Memory B cell (primary cell): ENCODE measurements around the gene VAC14.

ENCODE experiments used
- ATAC-seq: fragments of 150-1000 bp; cut with Tn5 transposase; 2 replicates; pipeline ENCODE4 v1.10.0; 2021; ENCODE audit warnings: low read depth, mild to moderate bottlenecking, moderate library complexity
- DNase-seq, 2 donors: peaks; one replicate each; pipeline ENCODE4 v3.0.0; 2022; ENCODE audit warnings: low spot score in 2 of 2
- H3K27ac Mint-ChIP-seq: one replicate; pipeline ENCODE4 v1.8.0; 2022; ENCODE audit warnings: mild to moderate bottlenecking, moderate library complexity, mixed read lengths
- H3K27me3 Mint-ChIP-seq: one replicate; pipeline ENCODE4 v1.8.0; 2022; ENCODE audit warnings: mixed read lengths
- H3K36me3 Mint-ChIP-seq: one replicate; pipeline ENCODE4 v1.8.0; 2022; ENCODE audit warnings: mild to moderate bottlenecking, mixed read lengths
- H3K4me1 Mint-ChIP-seq: one replicate; pipeline ENCODE4 v1.8.0; 2022; ENCODE audit warnings: mixed read lengths
- H3K4me3 Mint-ChIP-seq: one replicate; pipeline ENCODE4 v1.8.0; 2022; ENCODE audit warnings: mild to moderate bottlenecking, moderate library complexity, mixed read lengths
- H3K9me3 Mint-ChIP-seq: one replicate; pipeline ENCODE4 v1.8.0; 2022; ENCODE audit warnings: mixed read lengths

VAC14 gene

GRCh38 chr16:70660672-70661350 is 140.1 kb downstream of the VAC14 start:
- H3K9me3 Mint-ChIP-seq, result no peaks in the 10 kb centered on the region
- no peak for DNase-seq
- no peak overlapping the region for H3K27ac Mint-ChIP-seq
- H3K4me1 Mint-ChIP-seq, result no peaks in the 10 kb centered on the region
- H3K27me3 Mint-ChIP-seq, result peaks cover 3% of the 10 kb centered on the region
- peaks cover 3% of the 10 kb centered on the region for H3K36me3 Mint-ChIP-seq
- H3K4me3 Mint-ChIP-seq, result no peak overlapping the region
- ATAC-seq, result no peak

- DNase-seq (no peak), ATAC-seq (no peak)
- peaks cover 3% of the 10 kb centered on the region for H3K27me3 Mint-ChIP-seq
- no peak overlapping the region for H3K4me3 Mint-ChIP-seq
- no peaks in the 10 kb centered on the region for H3K36me3 Mint-ChIP-seq
- no peak overlapping the region for H3K27ac Mint-ChIP-seq
- H3K4me1 Mint-ChIP-seq, result no peaks in the 10 kb centered on the region
- H3K9me3 Mint-ChIP-seq, result no peaks in the 10 kb centered on the region
These were observed 140.8 kb downstream of the VAC14 start for GRCh38 chr16:70659953-70660671.

- no peak for ATAC-seq
- Mint-ChIP-seq H3K27me3 (peaks cover 5% of the 10 kb centered on the region), H3K4me3 (no peak overlapping the region), H3K36me3 (no peaks in the 10 kb centered on the region), H3K9me3 (no peaks in the 10 kb centered on the region), H3K4me1 (no peaks in the 10 kb centered on the region), H3K27ac (no peak overlapping the region)
- no peak for DNase-seq
These were observed 141.4 kb downstream of the VAC14 start for GRCh38 chr16:70659546-70659945.

- no peak overlapping the region for H3K27ac Mint-ChIP-seq
- peaks cover under 1% of the 10 kb centered on the region for H3K4me1 Mint-ChIP-seq
- no peaks in the 10 kb centered on the region for H3K9me3 Mint-ChIP-seq
- no peak for DNase-seq
- H3K4me3 Mint-ChIP-seq, result no peak overlapping the region
- H3K36me3 Mint-ChIP-seq, result no peaks in the 10 kb centered on the region
- no peak for ATAC-seq
- H3K27me3 Mint-ChIP-seq, result peaks cover 5% of the 10 kb centered on the region
These were observed 142.0 kb downstream of the VAC14 start for GRCh38 chr16:70658921-70659320.

- Mint-ChIP-seq H3K36me3 (no peaks in the 10 kb centered on the region), H3K9me3 (no peaks in the 10 kb centered on the region), H3K27ac (no peak overlapping the region), H3K27me3 (peaks cover 7% of the 10 kb centered on the region), H3K4me3 (no peak overlapping the region), H3K4me1 (peaks cover 4% of the 10 kb centered on the region)
- ATAC-seq (no peak), DNase-seq (no peak)
These were observed 143.0 kb downstream of the VAC14 start for GRCh38 chr16:70657956-70658355.

- H3K27me3 Mint-ChIP-seq, result peaks cover 7% of the 10 kb centered on the region
- DNase-seq, result no peak
- ATAC-seq, result no peak
- no peak overlapping the region for H3K27ac Mint-ChIP-seq
- no peaks in the 10 kb centered on the region for H3K36me3 Mint-ChIP-seq
- peaks cover 4% of the 10 kb centered on the region for H3K4me1 Mint-ChIP-seq
- H3K4me3 Mint-ChIP-seq, result no peak overlapping the region
- H3K9me3 Mint-ChIP-seq, result no peaks in the 10 kb centered on the region
These were observed 144.2 kb downstream of the VAC14 start for GRCh38 chr16:70656712-70657263.

GRCh38 chr16:70656065-70656711 is 144.8 kb downstream of the VAC14 start:
- no peak for ATAC-seq
- Mint-ChIP-seq H3K27me3 (peaks cover 7% of the 10 kb centered on the region), H3K4me3 (no peak overlapping the region), H3K4me1 (peaks cover 4% of the 10 kb centered on the region), H3K36me3 (no peaks in the 10 kb centered on the region), H3K9me3 (no peaks in the 10 kb centered on the region), H3K27ac (no peak overlapping the region)
- DNase-seq, result no peak

GRCh38 chr16:70653809-70654771 is 146.9 kb downstream of the VAC14 start:
- peak overlapping the region; percentile 58 for H3K4me3 Mint-ChIP-seq
- H3K36me3 Mint-ChIP-seq, result no peaks in the 10 kb centered on the region
- H3K27me3 Mint-ChIP-seq, result peaks cover 5% of the 10 kb centered on the region
- H3K9me3 Mint-ChIP-seq, result no peaks in the 10 kb centered on the region
- no peak overlapping the region for H3K27ac Mint-ChIP-seq
- H3K4me1 Mint-ChIP-seq, result peaks cover 4% of the 10 kb centered on the region
- DNase-seq (peak; percentile 78 to 89), ATAC-seq (peak; percentile 78)

GRCh38 chr16:70653406-70653805 is 147.6 kb downstream of the VAC14 start:
- peaks cover 4% of the 10 kb centered on the region for H3K4me1 Mint-ChIP-seq
- peaks cover 5% of the 10 kb centered on the region for H3K27me3 Mint-ChIP-seq
- DNase-seq (no peak), ATAC-seq (no peak)
- no peaks in the 10 kb centered on the region for H3K9me3 Mint-ChIP-seq
- H3K36me3 Mint-ChIP-seq, result no peaks in the 10 kb centered on the region
- H3K27ac Mint-ChIP-seq, result no peak overlapping the region
- no peak overlapping the region for H3K4me3 Mint-ChIP-seq

GRCh38 chr16:70652322-70652721 is 148.6 kb downstream of the VAC14 start:
- ATAC-seq (no peak), DNase-seq (no peak)
- peaks cover 4% of the 10 kb centered on the region for H3K4me1 Mint-ChIP-seq
- no peak overlapping the region for H3K4me3 Mint-ChIP-seq
- no peak overlapping the region for H3K27ac Mint-ChIP-seq
- no peaks in the 10 kb centered on the region for H3K36me3 Mint-ChIP-seq
- no peaks in the 10 kb centered on the region for H3K9me3 Mint-ChIP-seq
- H3K27me3 Mint-ChIP-seq, result peaks cover 11% of the 10 kb centered on the region

- H3K9me3 Mint-ChIP-seq, result no peaks in the 10 kb centered on the region
- H3K36me3 Mint-ChIP-seq, result no peaks in the 10 kb centered on the region
These were observed 149.4 kb downstream of the VAC14 start for GRCh38 chr16:70651524-70651923.

GRCh38 chr16:70650216-70650615 is 150.7 kb downstream of the VAC14 start:
- no peaks in the 10 kb centered on the region for H3K9me3 Mint-ChIP-seq
- peaks cover 4% of the 10 kb centered on the region for H3K4me1 Mint-ChIP-seq
- no peak overlapping the region for H3K4me3 Mint-ChIP-seq
- peaks cover 9% of the 10 kb centered on the region for H3K27me3 Mint-ChIP-seq
- ATAC-seq (no peak), DNase-seq (no peak)
- H3K27ac Mint-ChIP-seq, result no peak overlapping the region
- no peaks in the 10 kb centered on the region for H3K36me3 Mint-ChIP-seq

More at GRCh38 chr16:70651524-70651923, 149.4 kb downstream of the VAC14 start:
- ATAC-seq (no peak), DNase-seq (no peak)
- H3K4me1 Mint-ChIP-seq, result peaks cover 4% of the 10 kb centered on the region
- peaks cover 9% of the 10 kb centered on the region for H3K27me3 Mint-ChIP-seq
- no peak overlapping the region for H3K27ac Mint-ChIP-seq
- H3K4me3 Mint-ChIP-seq, result no peak overlapping the region

- H3K4me3 Mint-ChIP-seq, result no peak overlapping the region
- DNase-seq, result no peak
- H3K9me3 Mint-ChIP-seq, result no peaks in the 10 kb centered on the region
These were observed 151.7 kb downstream of the VAC14 start for GRCh38 chr16:70649300-70649699.

More at GRCh38 chr16:70649300-70649699, 151.7 kb downstream of the VAC14 start:
- no peaks in the 10 kb centered on the region for H3K36me3 Mint-ChIP-seq
- H3K27me3 Mint-ChIP-seq, result peaks cover 12% of the 10 kb centered on the region
- ATAC-seq, result no peak
- H3K27ac Mint-ChIP-seq, result no peak overlapping the region
- H3K4me1 Mint-ChIP-seq, result peaks cover 4% of the 10 kb centered on the region
